Activated naive CD8-positive, alpha-beta T cell (primary cell): ENCODE data around the gene CNPY1.

Experiments
- H3K27ac Mint-ChIP-seq: one replicate; pipeline ENCODE4 v1.8.0; 2021; ENCODE audit warnings: mixed read lengths
- H3K27me3 Mint-ChIP-seq: one replicate; pipeline ENCODE4 v1.8.0; 2021; ENCODE audit warnings: mixed read lengths
- H3K36me3 Mint-ChIP-seq: one replicate; pipeline ENCODE4 v1.8.0; 2021; ENCODE audit warnings: mixed read lengths
- H3K4me1 Mint-ChIP-seq: one replicate; pipeline ENCODE4 v1.8.0; 2021; ENCODE audit warnings: low read depth, mixed read lengths
- H3K4me3 Mint-ChIP-seq: one replicate; pipeline ENCODE4 v1.8.0; 2021; ENCODE audit warnings: mild to moderate bottlenecking, mixed read lengths
- H3K9me3 Mint-ChIP-seq: one replicate; pipeline ENCODE4 v1.8.0; 2021; ENCODE audit warnings: low read depth, mixed read lengths

Gene CNPY1

DNA sequence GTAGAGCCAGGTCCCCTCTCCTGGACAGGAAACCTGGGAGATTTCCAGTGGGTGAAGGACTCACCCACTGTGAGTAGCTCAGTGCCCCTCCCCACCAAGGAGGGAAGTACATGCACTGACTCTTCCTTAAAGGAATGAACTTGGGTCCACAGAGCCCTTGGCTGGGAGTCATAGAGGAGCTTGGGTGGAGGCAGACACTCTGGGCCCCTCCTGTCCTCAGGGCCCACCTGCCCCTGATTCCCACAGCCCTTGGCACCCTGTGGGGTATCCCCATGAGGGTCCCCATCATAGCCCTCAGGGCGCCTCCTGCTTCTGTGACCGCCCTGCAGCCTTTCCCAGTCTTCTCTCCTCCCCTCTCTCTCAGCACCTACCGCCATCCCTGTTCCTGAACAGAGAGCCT is 84.7 kb downstream of the CNPY1 start:
- no peak overlapping the region for H3K4me3 Mint-ChIP-seq
- H3K9me3 Mint-ChIP-seq = no peaks in the 10 kb centered on the region

DNA sequence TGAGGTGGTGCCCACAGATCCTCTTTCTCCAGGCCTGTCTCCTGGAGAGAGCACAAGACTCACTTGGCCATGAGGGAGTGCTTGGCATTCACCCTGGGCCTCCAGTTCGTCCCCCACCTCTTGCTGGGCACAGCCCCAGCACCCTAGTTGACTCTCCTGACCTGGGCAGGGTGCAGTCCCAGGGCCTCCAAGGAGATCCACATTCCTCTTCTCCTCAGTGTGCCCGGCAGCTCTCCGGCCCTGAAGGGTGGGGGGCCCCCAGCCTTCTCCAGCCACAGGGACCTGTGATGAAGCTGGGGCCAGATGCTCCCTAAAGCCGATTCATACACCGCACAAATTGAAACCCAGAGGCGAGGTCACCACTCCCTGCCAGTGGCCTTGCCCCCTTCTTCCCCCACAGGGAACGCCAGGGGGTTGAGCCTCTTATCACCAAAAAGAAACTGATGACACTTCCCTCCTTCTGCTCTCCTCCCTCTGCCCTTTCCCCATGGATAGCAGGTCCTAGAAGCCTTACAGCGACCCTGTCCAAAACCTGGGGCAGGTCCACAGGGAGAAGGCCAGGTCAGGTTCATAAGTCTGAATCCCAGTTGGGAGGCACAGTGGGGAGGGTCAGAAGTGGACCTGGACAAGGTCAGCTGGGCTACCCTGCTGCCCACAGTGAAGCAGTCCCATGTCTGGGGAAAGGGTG is 85.3 kb downstream of the CNPY1 start:
- H3K9me3 Mint-ChIP-seq = no peaks in the 10 kb centered on the region
- H3K4me1 Mint-ChIP-seq = peaks cover 27% of the 10 kb centered on the region
- no peak overlapping the region for H3K4me3 Mint-ChIP-seq
- no peak overlapping the region for H3K27ac Mint-ChIP-seq
- peaks cover 35% of the 10 kb centered on the region for H3K27me3 Mint-ChIP-seq
- H3K36me3 Mint-ChIP-seq = no peaks in the 10 kb centered on the region

More for the DNA sequence above, 84.7 kb downstream of the CNPY1 start:
- no peaks in the 10 kb centered on the region for H3K36me3 Mint-ChIP-seq
- no peak overlapping the region for H3K27ac Mint-ChIP-seq
- peaks cover 25% of the 10 kb centered on the region for H3K4me1 Mint-ChIP-seq
- peaks cover 32% of the 10 kb centered on the region for H3K27me3 Mint-ChIP-seq

DNA sequence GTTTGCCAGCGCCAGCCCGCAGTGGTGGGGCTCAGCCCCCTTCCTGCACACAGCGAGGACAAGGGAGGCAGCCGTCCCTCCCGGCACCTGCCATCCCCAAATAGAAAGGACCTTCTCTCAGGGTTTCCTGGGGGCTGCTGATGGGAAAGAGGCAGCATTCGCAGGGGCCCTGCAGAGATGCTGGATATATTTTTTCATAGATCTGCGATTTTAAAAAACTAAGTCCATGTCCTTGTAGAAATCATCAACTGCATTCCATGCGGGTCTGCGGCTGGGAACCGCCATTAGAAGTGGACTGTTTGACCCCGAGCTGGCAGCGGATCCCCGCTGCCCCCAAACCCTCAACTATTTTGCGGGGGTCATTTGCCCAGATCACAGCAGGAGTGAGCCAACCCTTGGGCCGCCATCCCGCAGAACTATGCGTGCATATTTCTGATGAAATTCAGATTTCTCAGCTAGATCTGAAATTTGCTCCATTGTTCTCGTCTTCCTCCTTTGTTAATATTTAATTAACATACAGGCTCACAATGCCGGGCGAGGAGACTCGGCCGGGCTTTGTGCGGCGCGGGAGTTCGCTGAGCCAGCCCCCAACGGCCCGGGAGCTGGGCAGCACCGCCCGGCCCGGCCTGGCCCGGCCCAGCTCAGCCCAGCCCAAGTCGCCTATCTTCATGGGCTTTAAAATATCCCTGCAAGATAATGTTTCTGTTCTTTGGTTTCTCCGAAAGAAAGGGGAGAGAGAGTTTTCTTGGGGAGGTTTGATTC is 86.5 kb downstream of the CNPY1 start:
- H3K4me3 Mint-ChIP-seq = peak overlapping the region; percentile 59
- H3K36me3 Mint-ChIP-seq = no peaks in the 10 kb centered on the region
- H3K9me3 Mint-ChIP-seq = no peaks in the 10 kb centered on the region
- no peak overlapping the region for H3K27ac Mint-ChIP-seq
- H3K27me3 Mint-ChIP-seq = peaks cover 36% of the 10 kb centered on the region
- peaks cover 23% of the 10 kb centered on the region for H3K4me1 Mint-ChIP-seq

DNA sequence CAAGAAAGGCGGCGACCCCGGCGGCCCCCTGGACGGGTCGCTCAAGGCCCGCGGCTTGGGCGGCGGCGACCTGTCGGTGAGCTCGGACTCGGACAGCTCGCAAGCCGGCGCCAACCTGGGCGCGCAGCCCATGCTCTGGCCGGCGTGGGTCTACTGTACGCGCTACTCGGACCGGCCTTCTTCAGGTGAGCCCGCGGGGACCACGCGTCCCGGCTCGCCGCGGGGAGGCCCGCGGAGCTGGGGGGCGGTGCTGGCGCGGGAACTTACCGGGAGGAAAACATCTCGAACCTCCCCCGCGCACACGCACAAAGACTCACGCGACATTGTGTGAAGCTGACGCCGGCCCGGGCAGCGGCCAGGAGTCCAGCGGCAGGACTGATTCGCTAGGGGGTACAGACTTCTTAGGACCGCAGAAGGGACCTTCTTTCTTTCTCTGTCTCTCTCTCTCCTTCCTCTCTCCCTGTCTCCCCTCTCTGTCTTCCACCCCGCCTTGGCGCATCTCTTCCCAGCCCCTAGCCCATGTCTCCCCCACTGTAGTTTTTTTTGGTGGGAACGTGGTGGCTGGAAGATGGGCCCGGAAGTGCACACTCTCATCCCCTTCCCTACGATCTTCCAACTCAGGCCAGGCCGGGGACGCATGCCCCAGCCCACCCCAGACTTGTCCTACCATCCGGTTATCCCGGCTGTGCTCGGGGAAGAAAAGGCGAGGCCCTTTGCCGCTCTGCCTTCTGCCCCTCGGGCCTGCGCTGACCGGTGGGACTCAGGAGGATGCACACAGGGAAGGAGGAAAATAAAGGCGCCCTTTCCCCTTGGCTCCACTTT is 87.3 kb downstream of the CNPY1 start:
- H3K4me3 Mint-ChIP-seq = peak overlapping the region; percentile 59
- no peak overlapping the region for H3K27ac Mint-ChIP-seq
- no peaks in the 10 kb centered on the region for H3K36me3 Mint-ChIP-seq

DNA sequence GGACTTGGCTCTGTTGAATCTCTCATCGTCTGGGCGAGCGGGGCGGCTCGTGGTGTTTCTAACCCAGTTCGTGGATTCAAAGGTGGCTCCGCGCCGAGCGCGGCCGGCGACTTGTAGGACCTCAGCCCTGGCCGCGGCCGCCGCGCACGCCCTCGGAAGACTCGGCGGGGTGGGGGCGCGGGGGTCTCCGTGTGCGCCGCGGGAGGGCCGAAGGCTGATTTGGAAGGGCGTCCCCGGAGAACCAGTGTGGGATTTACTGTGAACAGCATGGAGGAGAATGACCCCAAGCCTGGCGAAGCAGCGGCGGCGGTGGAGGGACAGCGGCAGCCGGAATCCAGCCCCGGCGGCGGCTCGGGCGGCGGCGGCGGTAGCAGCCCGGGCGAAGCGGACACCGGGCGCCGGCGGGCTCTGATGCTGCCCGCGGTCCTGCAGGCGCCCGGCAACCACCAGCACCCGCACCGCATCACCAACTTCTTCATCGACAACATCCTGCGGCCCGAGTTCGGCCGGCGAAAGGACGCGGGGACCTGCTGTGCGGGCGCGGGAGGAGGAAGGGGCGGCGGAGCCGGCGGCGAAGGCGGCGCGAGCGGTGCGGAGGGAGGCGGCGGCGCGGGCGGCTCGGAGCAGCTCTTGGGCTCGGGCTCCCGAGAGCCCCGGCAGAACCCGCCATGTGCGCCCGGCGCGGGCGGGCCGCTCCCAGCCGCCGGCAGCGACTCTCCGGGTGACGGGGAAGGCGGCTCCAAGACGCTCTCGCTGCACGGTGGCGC is 88.1 kb downstream of the CNPY1 start, which contains the start of gene EN2:
Gene EN2, plus strand, starts transcription at position 19 of the 767 bp plus-strand sequence. Its CDS starts 249 bp downstream, at position 268.
- Mint-ChIP-seq H3K4me3 (peak within 1 kb of the TSS; percentile 70), H3K27ac (no peak within 1 kb of the TSS), H3K9me3 (no peaks in the 10 kb centered on the region), H3K27me3 (peaks cover 29% of the 10 kb centered on the region), H3K36me3 (no peaks in the 10 kb centered on the region), H3K4me1 (peaks cover 25% of the 10 kb centered on the region)

More for the DNA sequence above, 87.3 kb downstream of the CNPY1 start:
- Mint-ChIP-seq H3K27me3 (peaks cover 33% of the 10 kb centered on the region), H3K9me3 (no peaks in the 10 kb centered on the region), H3K4me1 (peaks cover 25% of the 10 kb centered on the region)

- Mint-ChIP-seq H3K4me1 (peaks cover 25% of the 10 kb centered on the region), H3K27me3 (peaks cover 35% of the 10 kb centered on the region), H3K4me3 (no peak overlapping the region), H3K27ac (no peak overlapping the region), H3K36me3 (no peaks in the 10 kb centered on the region), H3K9me3 (no peaks in the 10 kb centered on the region)
Measured at GRCh38 chr7:155457544-155458110, 88.7 kb downstream of the CNPY1 start.

GRCh38 chr7:155456738-155457543 is 89.4 kb downstream of the CNPY1 start:
- Mint-ChIP-seq H3K27ac (no peak overlapping the region), H3K4me1 (peaks cover 25% of the 10 kb centered on the region), H3K4me3 (peak overlapping the region; percentile 70), H3K36me3 (no peaks in the 10 kb centered on the region), H3K9me3 (no peaks in the 10 kb centered on the region), H3K27me3 (peaks cover 34% of the 10 kb centered on the region)

- Mint-ChIP-seq H3K27me3 (peaks cover 37% of the 10 kb centered on the region), H3K36me3 (no peaks in the 10 kb centered on the region), H3K27ac (peak overlapping the region; percentile 19), H3K4me1 (peaks cover 26% of the 10 kb centered on the region), H3K4me3 (peak overlapping the region; percentile 70), H3K9me3 (no peaks in the 10 kb centered on the region)
Measured at GRCh38 chr7:155455776-155456737, 90.3 kb downstream of the CNPY1 start.

DNA sequence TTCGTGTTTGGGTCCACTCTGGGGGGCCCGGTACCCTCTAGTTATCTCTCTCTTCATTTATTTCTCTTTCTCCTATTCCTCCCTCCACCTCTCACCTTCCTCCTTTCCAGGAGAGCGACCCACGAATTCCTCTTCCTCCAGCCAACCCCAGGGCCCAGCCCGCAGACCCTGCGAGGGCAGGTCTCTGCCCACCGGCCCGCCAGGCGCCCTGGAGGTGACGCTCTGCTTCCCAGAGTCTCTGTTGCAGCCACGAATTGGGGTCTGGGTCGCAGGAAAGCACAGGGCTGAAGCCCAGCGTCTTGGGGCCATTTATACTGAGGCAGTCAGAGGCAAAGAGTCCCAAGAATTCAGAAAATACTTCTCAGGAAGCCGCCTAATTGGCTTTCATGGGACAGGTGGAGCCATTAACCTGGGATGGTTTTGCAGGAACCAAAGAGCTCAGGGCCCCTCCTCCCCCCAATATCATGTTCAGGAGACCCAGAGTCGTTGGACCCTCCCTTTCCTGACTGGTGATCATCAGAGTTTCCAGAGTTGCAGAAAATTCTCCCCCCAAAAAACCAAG is 91.1 kb downstream of the CNPY1 start:
- no peak overlapping the region for H3K27ac Mint-ChIP-seq
- peak overlapping the region; percentile 47 for H3K4me3 Mint-ChIP-seq
- no peaks in the 10 kb centered on the region for H3K36me3 Mint-ChIP-seq
- peaks cover 28% of the 10 kb centered on the region for H3K4me1 Mint-ChIP-seq
- H3K9me3 Mint-ChIP-seq = no peaks in the 10 kb centered on the region
- H3K27me3 Mint-ChIP-seq = peaks cover 37% of the 10 kb centered on the region

- Mint-ChIP-seq H3K27me3 (peaks cover 34% of the 10 kb centered on the region), H3K4me3 (no peak overlapping the region), H3K9me3 (no peaks in the 10 kb centered on the region), H3K27ac (no peak overlapping the region), H3K4me1 (peaks cover 23% of the 10 kb centered on the region), H3K36me3 (no peaks in the 10 kb centered on the region)
Measured at GRCh38 chr7:155454183-155455112, 91.9 kb downstream of the CNPY1 start.

DNA sequence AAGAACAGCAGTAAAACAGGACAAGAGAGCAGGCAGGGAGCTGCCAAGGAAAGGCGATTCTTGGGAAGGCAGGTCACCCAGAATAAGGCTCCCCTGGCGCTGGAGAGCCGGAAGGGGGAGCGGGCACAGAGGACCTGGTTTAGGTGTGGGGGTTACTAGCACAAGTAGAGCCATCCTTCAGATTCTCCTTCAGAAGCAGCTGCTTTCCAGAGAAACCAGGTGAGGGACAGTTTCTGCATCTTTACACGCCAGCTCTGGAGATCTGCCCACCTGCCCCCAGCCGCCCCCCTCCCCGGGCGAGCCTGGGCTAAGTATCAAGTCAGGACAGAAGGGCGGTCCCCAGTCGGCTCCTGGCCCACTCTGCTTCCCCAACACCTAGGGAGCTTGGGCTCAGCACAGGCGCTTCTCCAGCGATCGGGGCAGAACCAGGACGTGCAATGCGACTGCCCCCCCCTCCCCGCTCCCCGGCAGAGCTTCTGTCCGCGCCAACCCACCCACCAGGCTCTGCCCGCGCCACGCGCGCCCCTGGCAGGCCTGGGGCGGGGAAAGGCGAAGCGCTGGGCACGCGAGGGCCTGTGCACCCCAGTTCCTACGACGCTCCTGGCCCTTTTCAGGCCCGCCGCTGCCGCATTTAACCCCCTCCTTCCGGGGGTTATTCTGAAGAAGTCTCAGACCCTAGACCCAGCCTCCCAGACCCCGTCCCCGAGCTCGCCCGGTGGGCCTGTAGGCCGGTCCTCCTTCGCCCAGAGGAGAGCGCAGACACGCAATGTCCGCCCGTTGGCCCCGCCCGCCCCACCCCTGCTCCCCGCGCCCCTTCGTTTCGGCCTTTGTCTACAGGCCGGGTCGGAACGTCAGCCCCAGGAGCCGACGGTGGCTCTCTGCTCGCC is 92.8 kb downstream of the CNPY1 start:
- Mint-ChIP-seq H3K27me3 (peaks cover 30% of the 10 kb centered on the region), H3K36me3 (no peaks in the 10 kb centered on the region), H3K9me3 (no peaks in the 10 kb centered on the region), H3K27ac (no peak overlapping the region), H3K4me3 (no peak overlapping the region), H3K4me1 (peaks cover 22% of the 10 kb centered on the region)
